Prostate gland (tissue), 2 donors: Measurements from ENCODE around the gene BIRC2. TPM values are rescaled to one million over a fixed set of nuclear protein-coding genes. Genes with fewer than 3 reads are reported as not detected.

Source experiments
- DNase-seq: peaks from one replicate; pipeline ENCODE4 v3.0.0-alpha.2; 2019; ENCODE audit warnings: low spot score
- H3K27ac ChIP-seq, 2 donors: fragments of 200-600 bp; sonication (generic); 2 replicates each; pipeline ENCODE4 v1.5.1; 2017 to 2019
- H3K27me3 ChIP-seq: fragments of 200-600 bp; sonication (generic); replicated peaks from 2 replicates; pipeline ENCODE4 v1.5.1; 2019; ENCODE audit not compliant: insufficient read depth
- H3K36me3 ChIP-seq, 2 donors: fragments of 200-600 bp; sonication (generic); 1 replicate in 1 of 2; 2 replicates in 1 of 2; pipeline versions ENCODE4 v1.5.1 to v1.8.1; 2017 to 2019
- H3K4me1 ChIP-seq: fragments of 200-600 bp; sonication (generic); replicated peaks from 2 replicates; pipeline ENCODE4 v1.5.1; 2019
- H3K4me3 ChIP-seq, 2 donors: fragments of 200-600 bp; sonication (generic); 2 replicates each; pipeline ENCODE4 v1.5.1; 2017 to 2019
- H3K9me3 ChIP-seq: fragments of 200-600 bp; sonication (generic); 2 replicates; pipeline ENCODE4 v1.5.1; 2017
- POLR2A ChIP-seq: fragments of 450-650 bp; IDR thresholded peaks from one replicate; pipeline ENCODE4 v1.6.1; 2016; ENCODE audit warnings: antibody characterized with exemption, mild to moderate bottlenecking
- POLR2AphosphoS5 ChIP-seq: sonication (generic); formaldehyde crosslinking; IDR thresholded peaks from one replicate; pipeline ENCODE4 v1.6.1; 2017; ENCODE audit warnings: antibody characterized with exemption
- WGBS: methylation state at CpG from one replicate; pipeline ENCODE4 v1.1.5; 2018; 5-methylcytosine and 5-hydroxymethylcytosine counted together
- intact Hi-C: fragments of 100-400 bp; cut with DNase I; formaldehyde crosslinking; loops from one replicate; pipeline ENCODE4 v1.14.2; 2022
- total RNA-seq, 2 donors: library from RNA; depleted of rRNA; stranded (reverse); fragments of >200 nt; gene quantifications; one replicate each; pipeline ENCODE4 v1.1.0, GENCODE V29; 2016
- TF ChIP-seq, protein P1 (sequence below), 4 experiments: fragments of 200-600 bp in 2 of 4; fragments of 450-650 bp in 2 of 4; sonication (generic) in 2 of 4; IDR thresholded peaks; 1 replicate in 3 of 4; 2 replicates in 1 of 4; pipeline ENCODE4 v1.5.1; 2016 to 2019; ENCODE audit warnings: antibody characterized with exemption in 4 of 4, mild to moderate bottlenecking in 2 of 4, moderate library complexity in 2 of 4

The BIRC2 gene
- total RNA-seq, 2 donors from 2014 or later: 48.7 to 54.5 TPM

DNA sequence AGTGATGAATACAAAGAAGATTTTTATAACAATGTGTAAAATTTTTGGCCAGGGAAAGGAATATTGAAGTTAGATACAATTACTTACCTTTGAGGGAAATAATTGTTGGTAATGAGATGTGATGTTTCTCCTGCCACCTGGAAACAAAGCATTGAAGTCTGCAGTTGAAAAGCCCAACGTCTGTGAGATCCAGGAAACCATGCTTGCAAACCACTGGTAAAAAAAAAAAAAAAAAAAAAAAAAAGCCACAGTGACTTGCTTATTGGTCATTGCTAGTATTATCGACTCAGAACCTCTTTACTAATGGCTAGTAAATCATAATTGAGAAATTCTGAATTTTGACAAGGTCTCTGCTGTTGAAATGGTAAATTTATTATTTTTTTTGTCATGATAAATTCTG lies 24.5 kb upstream of the BIRC2 start:
- TF ChIP-seq POLR2AphosphoS5 (no peak), POLR2A (no peak)
- TF ChIP-seq, protein P1, sequence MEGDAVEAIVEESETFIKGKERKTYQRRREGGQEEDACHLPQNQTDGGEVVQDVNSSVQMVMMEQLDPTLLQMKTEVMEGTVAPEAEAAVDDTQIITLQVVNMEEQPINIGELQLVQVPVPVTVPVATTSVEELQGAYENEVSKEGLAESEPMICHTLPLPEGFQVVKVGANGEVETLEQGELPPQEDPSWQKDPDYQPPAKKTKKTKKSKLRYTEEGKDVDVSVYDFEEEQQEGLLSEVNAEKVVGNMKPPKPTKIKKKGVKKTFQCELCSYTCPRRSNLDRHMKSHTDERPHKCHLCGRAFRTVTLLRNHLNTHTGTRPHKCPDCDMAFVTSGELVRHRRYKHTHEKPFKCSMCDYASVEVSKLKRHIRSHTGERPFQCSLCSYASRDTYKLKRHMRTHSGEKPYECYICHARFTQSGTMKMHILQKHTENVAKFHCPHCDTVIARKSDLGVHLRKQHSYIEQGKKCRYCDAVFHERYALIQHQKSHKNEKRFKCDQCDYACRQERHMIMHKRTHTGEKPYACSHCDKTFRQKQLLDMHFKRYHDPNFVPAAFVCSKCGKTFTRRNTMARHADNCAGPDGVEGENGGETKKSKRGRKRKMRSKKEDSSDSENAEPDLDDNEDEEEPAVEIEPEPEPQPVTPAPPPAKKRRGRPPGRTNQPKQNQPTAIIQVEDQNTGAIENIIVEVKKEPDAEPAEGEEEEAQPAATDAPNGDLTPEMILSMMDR (IDR thresholded peaks at IDR 0.05): no peak
- 66% methylated on average over 2 of the region's 2 CpGs for WGBS
- no peaks in the 10 kb centered on the region for H3K9me3 ChIP-seq
- DNase-seq: no peak
- no peaks in the 10 kb centered on the region for H3K27me3 ChIP-seq
- intact Hi-C loops: loop anchor here (10.0 kb wide), 1 partner anchor 458 kb away; no protein-coding TSS in a partner anchor
- no peaks in the 10 kb centered on the region for H3K36me3 ChIP-seq
- no peak overlapping the region for H3K4me3 ChIP-seq
- H3K27ac ChIP-seq: no peak overlapping the region
- no peaks in the 10 kb centered on the region for H3K4me1 ChIP-seq

DNA sequence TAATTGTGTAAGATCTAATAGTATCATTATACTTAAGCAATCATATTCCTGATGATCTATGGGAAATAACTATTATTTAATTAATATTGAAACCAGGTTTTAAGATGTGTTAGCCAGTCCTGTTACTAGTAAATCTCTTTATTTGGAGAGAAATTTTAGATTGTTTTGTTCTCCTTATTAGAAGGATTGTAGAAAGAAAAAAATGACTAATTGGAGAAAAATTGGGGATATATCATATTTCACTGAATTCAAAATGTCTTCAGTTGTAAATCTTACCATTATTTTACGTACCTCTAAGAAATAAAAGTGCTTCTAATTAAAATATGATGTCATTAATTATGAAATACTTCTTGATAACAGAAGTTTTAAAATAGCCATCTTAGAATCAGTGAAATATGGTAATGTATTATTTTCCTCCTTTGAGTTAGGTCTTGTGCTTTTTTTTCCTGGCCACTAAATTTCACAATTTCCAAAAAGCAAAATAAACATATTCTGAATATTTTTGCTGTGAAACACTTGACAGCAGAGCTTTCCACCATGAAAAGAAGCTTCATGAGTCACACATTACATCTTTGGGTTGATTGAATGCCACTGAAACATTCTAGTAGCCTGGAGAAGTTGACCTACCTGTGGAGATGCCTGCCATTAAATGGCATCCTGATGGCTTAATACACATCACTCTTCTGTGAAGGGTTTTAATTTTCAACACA lies 23.3 kb upstream of the BIRC2 start:
- no peaks in the 10 kb centered on the region for H3K36me3 ChIP-seq
- intact Hi-C loops: loop anchor here (10.0 kb wide), 1 partner anchor 459 kb away; no protein-coding TSS in a partner anchor
- H3K27me3 ChIP-seq: no peaks in the 10 kb centered on the region
- H3K4me3 ChIP-seq: no peak overlapping the region
- 80% methylated on average over 1 of the region's 1 CpG for WGBS
- H3K9me3 ChIP-seq: no peaks in the 10 kb centered on the region
- H3K27ac ChIP-seq: no peak overlapping the region
- DNase-seq: no peak
- TF ChIP-seq POLR2AphosphoS5: no peak
- no peak for TF ChIP-seq POLR2A
- TF ChIP-seq, protein P1 (IDR thresholded peaks at IDR 0.05): no peak
- H3K4me1 ChIP-seq: no peaks in the 10 kb centered on the region

DNA sequence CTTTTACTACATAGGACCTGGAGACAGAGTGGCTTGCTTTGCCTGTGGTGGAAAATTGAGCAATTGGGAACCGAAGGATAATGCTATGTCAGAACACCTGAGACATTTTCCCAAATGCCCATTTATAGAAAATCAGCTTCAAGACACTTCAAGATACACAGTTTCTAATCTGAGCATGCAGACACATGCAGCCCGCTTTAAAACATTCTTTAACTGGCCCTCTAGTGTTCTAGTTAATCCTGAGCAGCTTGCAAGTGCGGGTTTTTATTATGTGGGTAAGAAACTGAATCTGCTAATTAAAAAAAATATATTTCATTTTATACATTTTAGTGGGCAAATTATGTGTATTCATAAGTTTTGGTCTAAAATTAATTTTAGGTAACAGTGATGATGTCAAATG lies 21.9 kb upstream of the BIRC2 start:
- no peaks in the 10 kb centered on the region for H3K36me3 ChIP-seq
- WGBS: 68% methylated on average over 3 of the region's 3 CpGs

DNA sequence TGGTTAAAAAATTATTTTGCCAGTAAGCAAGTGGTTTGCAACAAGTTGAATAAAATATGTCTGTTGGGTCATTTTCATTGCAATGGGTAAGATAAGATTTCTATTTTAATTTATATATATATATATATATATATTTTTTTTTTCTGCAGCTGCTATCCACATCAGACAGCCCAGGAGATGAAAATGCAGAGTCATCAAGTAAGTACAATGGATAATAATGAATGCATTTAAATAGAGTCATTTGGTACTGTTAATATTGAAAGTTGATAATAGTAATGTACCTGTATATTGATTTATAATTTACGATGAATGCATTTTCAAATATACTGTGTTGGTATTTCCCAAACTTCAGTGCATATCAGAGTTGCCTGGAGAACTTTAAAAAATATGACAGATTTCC lies 18.3 kb upstream of the BIRC2 start:
- Histone ChIP-seq H3K27ac (no peak overlapping the region), H3K4me1 (no peaks in the 10 kb centered on the region), H3K9me3 (no peaks in the 10 kb centered on the region), H3K27me3 (no peaks in the 10 kb centered on the region), H3K36me3 (no peaks in the 10 kb centered on the region), H3K4me3 (no peak overlapping the region)
- intact Hi-C loops: loop anchor here (10.0 kb wide), 1 partner anchor 464 kb away; no protein-coding TSS in a partner anchor
- TF ChIP-seq, protein P1 (IDR thresholded peaks at IDR 0.05): no peak
- TF ChIP-seq POLR2A (no peak), POLR2AphosphoS5 (no peak)
- WGBS: 95% methylated on average over 1 of the region's 1 CpG
- no peak for DNase-seq

More for the DNA sequence above, 21.9 kb upstream of the BIRC2 start:
- no peaks in the 10 kb centered on the region for H3K27me3 ChIP-seq
- intact Hi-C loops: loop anchor here (10.0 kb wide), 1 partner anchor 460 kb away; no protein-coding TSS in a partner anchor
- TF ChIP-seq, protein P1 (IDR thresholded peaks at IDR 0.05): no peak
- TF ChIP-seq POLR2AphosphoS5 (no peak), POLR2A (no peak)
- no peak overlapping the region for H3K27ac ChIP-seq
- H3K9me3 ChIP-seq: no peaks in the 10 kb centered on the region
- no peaks in the 10 kb centered on the region for H3K4me1 ChIP-seq
- no peak overlapping the region for H3K4me3 ChIP-seq
- no peak for DNase-seq

DNA sequence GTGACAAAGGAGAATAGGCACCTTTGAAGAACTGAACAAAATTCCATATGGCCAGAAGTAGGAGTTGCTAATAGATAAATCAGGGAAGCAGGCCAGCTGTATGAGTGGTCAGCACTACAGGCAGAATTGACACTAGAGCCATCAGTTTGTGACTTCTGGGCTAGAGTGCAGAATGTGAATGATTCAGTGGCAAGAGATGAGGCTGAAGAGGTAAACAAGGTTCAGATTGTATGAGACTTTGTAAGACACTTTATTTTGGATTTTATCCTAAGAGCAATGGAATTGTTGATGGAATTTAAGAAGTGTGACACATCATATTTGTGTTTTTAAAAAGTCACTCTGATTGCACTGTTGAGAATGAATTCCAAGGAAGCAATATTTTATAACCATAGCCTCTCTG lies 16.8 kb upstream of the BIRC2 start:
- no peak for DNase-seq
- H3K4me3 ChIP-seq: no peak overlapping the region
- H3K36me3 ChIP-seq: no peaks in the 10 kb centered on the region
- TF ChIP-seq, protein P1 (IDR thresholded peaks at IDR 0.05): no peak
- TF ChIP-seq POLR2A (no peak), POLR2AphosphoS5 (no peak)
- intact Hi-C loops: no loop called here
- no peaks in the 10 kb centered on the region for H3K27me3 ChIP-seq
- H3K4me1 ChIP-seq: no peaks in the 10 kb centered on the region
- H3K27ac ChIP-seq: no peak overlapping the region
- no peaks in the 10 kb centered on the region for H3K9me3 ChIP-seq
